ENCODE measurements around the gene PDE4B. TPM values are rescaled to one million over a fixed set of nuclear protein-coding genes. Genes with fewer than 3 reads are reported as not detected.

PDE4B gene
- total and polyA plus RNA-seq, 9 of the 15 experiments (the other 6 are each of a cell fraction or from before 2014, with no cell fraction given), result 0.09 TPM; not detected in 8

GRCh38 chr1:66296370-66296769, 503.7 kb downstream of the PDE4B start:
- no peak overlapping the region for H3K9ac ChIP-seq (ENCODE audit: insufficient read depth in 1 of 2, low read depth in 2 of 2, low read length in 2 of 2)
- no peaks in the 10 kb centered on the region for H3K9me3 ChIP-seq (replicated peaks; ENCODE audit: control insufficient read depth, insufficient read depth, low read depth, low read length)
- no TSS peak for BruUV-seq (replicated peaks)
- no peaks in the 10 kb centered on the region for H4K20me1 ChIP-seq (replicated peaks; ENCODE audit: control insufficient read depth, insufficient read depth, low read length)
- FAIRE-seq (no peak), ATAC-seq (no peak), DNase-seq (ENCODE audit: extremely low read depth in 1 of 4, low spot score in 3 of 4) (no peak)
- no peaks in the 10 kb centered on the region for H3K36me3 ChIP-seq (ENCODE audit: control insufficient read depth, insufficient read depth, low read length)
- no peak overlapping the region for H3K4me2 ChIP-seq (ENCODE audit: insufficient read depth, low read length)
- no peaks in the 10 kb centered on the region for H3K79me2 ChIP-seq (ENCODE audit: control insufficient read depth, insufficient read depth, low read length)
- H3K27ac ChIP-seq (ENCODE audit: extremely low read depth, low read depth, low read length), result no peak overlapping the region
- ChIA-PET CTCF (ENCODE audit: low intra/inter-chr PET ratio) (no interaction called here), POLR2A (no interaction called here)
- no peak overlapping the region for H2AFZ ChIP-seq (ENCODE audit: low read depth, low read length)
- H3K4me1 ChIP-seq (replicated peaks in 1 of 2; ENCODE audit: control insufficient read depth in 2 of 2, insufficient read depth in 2 of 2, low read length in 2 of 2), result no peaks in the 10 kb centered on the region
- in situ Hi-C loops (cut with MboI), result no loop called here
- intact Hi-C loops (cut with micrococcal nuclease), result no loop called here
- no peaks in the 10 kb centered on the region for H3K27me3 ChIP-seq (ENCODE audit: control insufficient read depth in 2 of 2, insufficient read depth in 2 of 2, low read length in 2 of 2)
- no peak overlapping the region for H3K4me3 ChIP-seq
- H3K9me1 ChIP-seq (ENCODE audit: control insufficient read depth, insufficient read depth, low read length), result no peaks in the 10 kb centered on the region
- 0% methylated on average over 1 of the region's 1 CpG for WGBS (ENCODE audit: insufficient coverage, low coverage, missing lambda C conversion rate)
- TF ChIP-seq FOS (IDR thresholded peaks at IDR 0.05; ENCODE audit: extremely low read depth, insufficient read length) (no peak), USF2 (CRISPR knock-in tag; IDR thresholded peaks at IDR 0.05) (no peak), POLR3A (IDR thresholded peaks at IDR 0.05; ENCODE audit: borderline replicate concordance, extremely low read depth, insufficient read depth, insufficient read length) (no peak), HMGXB4 (CRISPR knock-in tag; IDR thresholded peaks at IDR 0.05) (no peak), ZC3H4 (CRISPR knock-in tag; IDR thresholded peaks at IDR 0.05; ENCODE audit: borderline replicate concordance) (no peak), JUNB (CRISPR knock-in tag; conservative IDR thresholded peaks at IDR 0.05) (no peak), ZNF224 (CRISPR knock-in tag; IDR thresholded peaks at IDR 0.05) (no peak), OTX1 (CRISPR knock-in tag; IDR thresholded peaks at IDR 0.05) (no peak), EWSR1 (IDR thresholded peaks at IDR 0.05; ENCODE audit: borderline replicate concordance, low read depth, partially characterized antibody) (no peak)
